HEK293 (cell line): Measurements from ENCODE around the gene OPCML.

Experiments used
- CTCF ChIA-PET: fragments of 350-600 bp; formaldehyde crosslinking; extraction: SDS; loops from one replicate; lab custom pipeline; 2021; ENCODE audit warnings: antibody characterized with exemption; lab: Yijun Ruan, JAX
- POLR2A ChIA-PET: fragments of 300-600 bp; formaldehyde crosslinking; extraction: SDS; loops from one replicate; lab custom pipeline; 2020; ENCODE audit warnings: antibody characterized with exemption, inconsistent platforms; lab: Yijun Ruan, JAX
- H3K27ac ChIP-seq: fragments of 200-500 bp; sonication (Bioruptor generic); 2 replicates; pipeline ENCODE4 v1.5.1; 2014; ENCODE audit warnings: low read depth, low read length, control low read depth, inconsistent platforms; ENCODE audit errors: extremely low read depth
- H3K36me3 ChIP-seq, 2 experiments: fragments of 200-500 bp in 1 of 2; sonication (Bioruptor generic) in 1 of 2; 1 replicate in 1 of 2; 2 replicates in 1 of 2; pipeline ENCODE4 v1.5.1; 2014 to 2017; ENCODE audit warnings: inconsistent platforms in 2 of 2, low read length in 2 of 2; ENCODE audit not compliant: control insufficient read depth in 2 of 2, insufficient read depth in 1 of 2
- H3K4me1 ChIP-seq: fragments of 200-500 bp; sonication (Bioruptor generic); 2 replicates; pipeline ENCODE4 v1.5.1; 2014; ENCODE audit warnings: mild to moderate bottlenecking, low read length, inconsistent platforms; ENCODE audit not compliant: control insufficient read depth, insufficient read depth
- H3K4me3 ChIP-seq: 2 replicates; pipeline ENCODE4 v1.5.1; 2011; ENCODE audit warnings: low read depth, mild to moderate bottlenecking, control low read depth, low read length, moderate library complexity
- H3K9me3 ChIP-seq: fragments of 200-500 bp; sonication (Bioruptor generic); 2 replicates; pipeline ENCODE4 v1.5.1; 2014; ENCODE audit warnings: low read depth, low read length, inconsistent platforms; ENCODE audit not compliant: control insufficient read depth, insufficient read depth
- YY1 ChIP-seq: fragments of 450-650 bp; formaldehyde crosslinking; IDR thresholded peaks from 2 replicates; pipeline ENCODE4 v1.5.1; 2018; ENCODE audit warnings: missing biosample characterization, missing genetic modification characterization
- ZBTB1 ChIP-seq: fragments of 450-650 bp; formaldehyde crosslinking; IDR thresholded peaks from 2 replicates; pipeline ENCODE4 v1.5.1; 2016; ENCODE audit warnings: missing biosample characterization, missing genetic modification characterization
- ZNF10 ChIP-seq: fragments of 450-650 bp; formaldehyde crosslinking; IDR thresholded peaks from 2 replicates; pipeline ENCODE4 v1.5.1; 2017; ENCODE audit warnings: missing biosample characterization, missing genetic modification characterization
- ZNF157 ChIP-seq: fragments of 450-650 bp; formaldehyde crosslinking; IDR thresholded peaks from 2 replicates; pipeline ENCODE4 v1.5.1; 2016; ENCODE audit warnings: missing biosample characterization, missing genetic modification characterization
- ZNF214 ChIP-seq: fragments of 450-650 bp; formaldehyde crosslinking; IDR thresholded peaks from 2 replicates; pipeline ENCODE4 v1.5.1; 2017; ENCODE audit warnings: missing biosample characterization, mild to moderate bottlenecking, missing genetic modification characterization, borderline replicate concordance
- ZNF48 ChIP-seq: fragments of 450-650 bp; formaldehyde crosslinking; IDR thresholded peaks from 2 replicates; pipeline ENCODE4 v1.5.1; 2016; ENCODE audit warnings: missing biosample characterization, missing genetic modification characterization
- ZNF521 ChIP-seq: fragments of 450-650 bp; formaldehyde crosslinking; IDR thresholded peaks from 2 replicates; pipeline ENCODE4 v1.5.1; 2017; ENCODE audit warnings: missing biosample characterization, mild to moderate bottlenecking, missing genetic modification characterization
- ZNF530 ChIP-seq: fragments of 450-650 bp; formaldehyde crosslinking; IDR thresholded peaks from 2 replicates; pipeline ENCODE4 v1.5.1; 2016; ENCODE audit warnings: low read depth, missing biosample characterization, missing genetic modification characterization
- ZNF596 ChIP-seq: fragments of 450-650 bp; IDR thresholded peaks from 2 replicates; pipeline ENCODE4 v1.5.0; 2018; ENCODE audit warnings: missing biosample characterization, mild to moderate bottlenecking, missing genetic modification characterization, moderate library complexity
- ZNF610 ChIP-seq: fragments of 450-650 bp; formaldehyde crosslinking; IDR thresholded peaks from 2 replicates; pipeline ENCODE4 v1.5.1; 2016; ENCODE audit warnings: missing biosample characterization, missing genetic modification characterization, borderline replicate concordance
- ZNF658 ChIP-seq: fragments of 450-650 bp; formaldehyde crosslinking; IDR thresholded peaks from 2 replicates; pipeline ENCODE4; 2016; ENCODE audit warnings: missing biosample characterization, missing genetic modification characterization
- ZNF664 ChIP-seq: fragments of 450-650 bp; formaldehyde crosslinking; IDR thresholded peaks from 2 replicates; pipeline ENCODE4 v1.5.1; 2016; ENCODE audit warnings: missing biosample characterization, missing genetic modification characterization
- ZSCAN30 ChIP-seq: fragments of 450-650 bp; IDR thresholded peaks from 2 replicates; pipeline ENCODE4 v1.5.1; 2018; ENCODE audit warnings: missing biosample characterization, mild to moderate bottlenecking, missing genetic modification characterization, moderate library complexity
- TF ChIP-seq, protein P1 (sequence below): sonication (generic); formaldehyde crosslinking; IDR thresholded peaks from 2 replicates; pipeline ENCODE4 v1.8.1; 2022; ENCODE audit warnings: mild to moderate bottlenecking, moderate library complexity, missing genetic modification reagents
- TF ChIP-seq, protein P2 (sequence below): fragments of 450-650 bp; IDR thresholded peaks from 2 replicates; pipeline ENCODE4 v1.5.1; 2018; ENCODE audit warnings: missing biosample characterization, missing genetic modification characterization
- TF ChIP-seq, protein P3 (sequence below): fragments of 450-650 bp; formaldehyde crosslinking; IDR thresholded peaks from 2 replicates; pipeline ENCODE4 v1.5.1; 2016; ENCODE audit warnings: missing biosample characterization, missing genetic modification characterization
- TF ChIP-seq, protein P4 (sequence below): fragments of 450-650 bp; formaldehyde crosslinking; conservative IDR thresholded peaks from 2 replicates; pipeline ENCODE4 v1.5.1; 2016; ENCODE audit warnings: low read depth, missing biosample characterization, missing genetic modification characterization
- TF ChIP-seq, protein P5 (sequence below): fragments of 450-650 bp; formaldehyde crosslinking; IDR thresholded peaks from 2 replicates; pipeline ENCODE4 v1.5.1; 2016; ENCODE audit warnings: missing biosample characterization, missing genetic modification characterization
- TF ChIP-seq, protein P6 (sequence below): fragments of 450-650 bp; formaldehyde crosslinking; IDR thresholded peaks from 2 replicates; pipeline ENCODE4 v1.5.1; 2016; ENCODE audit warnings: missing biosample characterization, missing genetic modification characterization
- TF ChIP-seq, protein P7 (sequence below): fragments of 450-650 bp; formaldehyde crosslinking; IDR thresholded peaks from 2 replicates; pipeline ENCODE4 v1.5.1; 2016; ENCODE audit warnings: missing biosample characterization, missing genetic modification characterization

OPCML gene

DNA sequence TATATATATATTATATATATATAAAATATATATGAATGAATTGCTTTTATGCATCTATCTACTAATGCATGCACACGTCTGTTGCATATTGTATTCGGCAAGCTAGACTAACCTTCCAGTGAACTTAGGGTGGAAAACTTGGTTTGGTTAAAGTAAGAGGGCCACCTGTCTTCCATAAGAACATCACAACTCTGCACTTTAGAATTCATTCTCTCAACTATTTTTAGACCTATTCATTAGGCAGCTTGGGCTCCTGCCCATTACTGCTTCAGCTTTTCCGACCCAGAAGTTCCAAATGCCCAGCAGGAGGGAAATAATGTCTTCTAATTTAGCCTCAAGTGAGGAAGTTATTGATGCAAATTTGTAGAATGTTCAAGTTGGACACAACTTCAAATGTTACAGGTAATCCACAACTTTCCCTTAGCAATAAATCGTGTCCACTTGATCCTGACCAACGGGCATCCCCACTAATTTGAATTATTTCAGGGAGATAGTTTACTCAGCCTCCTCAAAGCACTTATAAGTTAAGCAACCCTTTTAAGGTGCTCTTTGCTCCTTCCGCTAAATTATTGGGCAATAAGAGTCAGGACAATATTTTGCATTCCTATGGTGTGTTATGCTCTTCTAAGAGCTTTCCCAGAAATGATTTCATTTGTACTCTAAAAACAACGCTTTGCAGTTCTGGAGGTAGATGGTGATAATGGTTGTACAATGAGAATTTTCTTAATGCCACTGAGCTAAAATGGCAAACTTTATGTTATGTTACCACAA lies 132.3 kb downstream of the OPCML start:
- POLR2A ChIA-PET: no interaction called here
- CTCF ChIA-PET: interaction anchor here (0.6 kb wide), 1 partner anchor 70 kb away, joined by 3 read pairs; no protein-coding TSS in a partner anchor
- Histone ChIP-seq H3K36me3 (no peaks in the 10 kb centered on the region), H3K4me3 (no peak overlapping the region), H3K4me1 (no peaks in the 10 kb centered on the region), H3K9me3 (no peaks in the 10 kb centered on the region), H3K27ac (no peak overlapping the region)
- TF ChIP-seq ZNF157 (no peak), ZNF658 (no peak), ZBTB1 (tag by site-specific recombination) (no peak), ZNF596 (tag by site-specific recombination) (no peak), ZNF610 (tag by site-specific recombination) (no peak), ZNF214 (no peak), ZNF530 (no peak), ZNF10 (tag by site-specific recombination) (no peak), YY1 (tag by site-specific recombination) (no peak), ZNF48 (tag by site-specific recombination) (no peak), ZSCAN30 (no peak), ZNF664 (tag by site-specific recombination) (no peak), ZNF521 (tag by site-specific recombination) (no peak)
- TF ChIP-seq, protein P1, sequence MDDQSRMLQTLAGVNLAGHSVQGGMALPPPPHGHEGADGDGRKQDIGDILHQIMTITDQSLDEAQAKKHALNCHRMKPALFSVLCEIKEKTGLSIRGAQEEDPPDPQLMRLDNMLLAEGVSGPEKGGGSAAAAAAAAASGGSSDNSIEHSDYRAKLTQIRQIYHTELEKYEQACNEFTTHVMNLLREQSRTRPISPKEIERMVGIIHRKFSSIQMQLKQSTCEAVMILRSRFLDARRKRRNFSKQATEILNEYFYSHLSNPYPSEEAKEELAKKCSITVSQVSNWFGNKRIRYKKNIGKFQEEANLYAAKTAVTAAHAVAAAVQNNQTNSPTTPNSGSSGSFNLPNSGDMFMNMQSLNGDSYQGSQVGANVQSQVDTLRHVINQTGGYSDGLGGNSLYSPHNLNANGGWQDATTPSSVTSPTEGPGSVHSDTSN (CRISPR knock-in tag): no peak
- TF ChIP-seq, protein P2, sequence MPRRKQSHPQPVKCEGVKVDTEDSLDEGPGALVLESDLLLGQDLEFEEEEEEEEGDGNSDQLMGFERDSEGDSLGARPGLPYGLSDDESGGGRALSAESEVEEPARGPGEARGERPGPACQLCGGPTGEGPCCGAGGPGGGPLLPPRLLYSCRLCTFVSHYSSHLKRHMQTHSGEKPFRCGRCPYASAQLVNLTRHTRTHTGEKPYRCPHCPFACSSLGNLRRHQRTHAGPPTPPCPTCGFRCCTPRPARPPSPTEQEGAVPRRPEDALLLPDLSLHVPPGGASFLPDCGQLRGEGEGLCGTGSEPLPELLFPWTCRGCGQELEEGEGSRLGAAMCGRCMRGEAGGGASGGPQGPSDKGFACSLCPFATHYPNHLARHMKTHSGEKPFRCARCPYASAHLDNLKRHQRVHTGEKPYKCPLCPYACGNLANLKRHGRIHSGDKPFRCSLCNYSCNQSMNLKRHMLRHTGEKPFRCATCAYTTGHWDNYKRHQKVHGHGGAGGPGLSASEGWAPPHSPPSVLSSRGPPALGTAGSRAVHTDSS (tag by site-specific recombination): no peak
- TF ChIP-seq, protein P3, sequence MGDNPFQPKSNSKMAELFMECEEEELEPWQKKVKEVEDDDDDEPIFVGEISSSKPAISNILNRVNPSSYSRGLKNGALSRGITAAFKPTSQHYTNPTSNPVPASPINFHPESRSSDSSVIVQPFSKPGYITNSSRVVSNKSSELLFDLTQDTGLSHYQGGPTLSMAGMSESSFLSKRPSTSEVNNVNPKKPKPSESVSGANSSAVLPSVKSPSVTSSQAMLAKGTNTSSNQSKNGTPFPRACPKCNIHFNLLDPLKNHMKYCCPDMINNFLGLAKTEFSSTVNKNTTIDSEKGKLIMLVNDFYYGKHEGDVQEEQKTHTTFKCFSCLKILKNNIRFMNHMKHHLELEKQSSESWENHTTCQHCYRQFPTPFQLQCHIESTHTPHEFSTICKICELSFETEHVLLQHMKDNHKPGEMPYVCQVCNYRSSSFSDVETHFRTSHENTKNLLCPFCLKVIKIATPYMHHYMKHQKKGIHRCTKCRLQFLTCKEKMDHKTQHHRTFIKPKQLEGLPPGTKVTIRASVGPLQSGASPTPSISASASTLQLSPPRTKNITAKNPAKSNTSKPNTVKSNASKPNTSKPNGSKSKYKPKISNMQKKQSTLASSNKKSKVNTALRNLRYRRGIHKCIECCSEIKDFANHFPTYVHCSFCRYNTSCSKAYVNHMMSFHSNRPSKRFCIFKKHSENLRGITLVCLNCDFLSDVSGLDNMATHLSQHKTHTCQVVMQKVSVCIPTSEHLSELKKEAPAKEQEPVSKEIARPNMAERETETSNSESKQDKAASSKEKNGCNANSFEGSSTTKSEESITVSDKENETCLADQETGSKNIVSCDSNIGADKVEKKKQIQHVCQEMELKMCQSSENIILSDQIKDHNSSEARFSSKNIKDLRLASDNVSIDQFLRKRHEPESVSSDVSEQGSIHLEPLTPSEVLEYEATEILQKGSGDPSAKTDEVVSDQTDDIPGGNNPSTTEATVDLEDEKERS: no peak
- TF ChIP-seq, protein P4, sequence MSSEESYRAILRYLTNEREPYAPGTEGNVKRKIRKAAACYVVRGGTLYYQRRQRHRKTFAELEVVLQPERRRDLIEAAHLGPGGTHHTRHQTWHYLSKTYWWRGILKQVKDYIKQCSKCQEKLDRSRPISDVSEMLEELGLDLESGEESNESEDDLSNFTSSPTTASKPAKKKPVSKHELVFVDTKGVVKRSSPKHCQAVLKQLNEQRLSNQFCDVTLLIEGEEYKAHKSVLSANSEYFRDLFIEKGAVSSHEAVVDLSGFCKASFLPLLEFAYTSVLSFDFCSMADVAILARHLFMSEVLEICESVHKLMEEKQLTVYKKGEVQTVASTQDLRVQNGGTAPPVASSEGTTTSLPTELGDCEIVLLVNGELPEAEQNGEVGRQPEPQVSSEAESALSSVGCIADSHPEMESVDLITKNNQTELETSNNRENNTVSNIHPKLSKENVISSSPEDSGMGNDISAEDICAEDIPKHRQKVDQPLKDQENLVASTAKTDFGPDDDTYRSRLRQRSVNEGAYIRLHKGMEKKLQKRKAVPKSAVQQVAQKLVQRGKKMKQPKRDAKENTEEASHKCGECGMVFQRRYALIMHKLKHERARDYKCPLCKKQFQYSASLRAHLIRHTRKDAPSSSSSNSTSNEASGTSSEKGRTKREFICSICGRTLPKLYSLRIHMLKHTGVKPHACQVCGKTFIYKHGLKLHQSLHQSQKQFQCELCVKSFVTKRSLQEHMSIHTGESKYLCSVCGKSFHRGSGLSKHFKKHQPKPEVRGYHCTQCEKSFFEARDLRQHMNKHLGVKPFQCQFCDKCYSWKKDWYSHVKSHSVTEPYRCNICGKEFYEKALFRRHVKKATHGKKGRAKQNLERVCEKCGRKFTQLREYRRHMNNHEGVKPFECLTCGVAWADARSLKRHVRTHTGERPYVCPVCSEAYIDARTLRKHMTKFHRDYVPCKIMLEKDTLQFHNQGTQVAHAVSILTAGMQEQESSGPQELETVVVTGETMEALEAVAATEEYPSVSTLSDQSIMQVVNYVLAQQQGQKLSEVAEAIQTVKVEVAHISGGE (tag by site-specific recombination): no peak
- TF ChIP-seq, protein P5, sequence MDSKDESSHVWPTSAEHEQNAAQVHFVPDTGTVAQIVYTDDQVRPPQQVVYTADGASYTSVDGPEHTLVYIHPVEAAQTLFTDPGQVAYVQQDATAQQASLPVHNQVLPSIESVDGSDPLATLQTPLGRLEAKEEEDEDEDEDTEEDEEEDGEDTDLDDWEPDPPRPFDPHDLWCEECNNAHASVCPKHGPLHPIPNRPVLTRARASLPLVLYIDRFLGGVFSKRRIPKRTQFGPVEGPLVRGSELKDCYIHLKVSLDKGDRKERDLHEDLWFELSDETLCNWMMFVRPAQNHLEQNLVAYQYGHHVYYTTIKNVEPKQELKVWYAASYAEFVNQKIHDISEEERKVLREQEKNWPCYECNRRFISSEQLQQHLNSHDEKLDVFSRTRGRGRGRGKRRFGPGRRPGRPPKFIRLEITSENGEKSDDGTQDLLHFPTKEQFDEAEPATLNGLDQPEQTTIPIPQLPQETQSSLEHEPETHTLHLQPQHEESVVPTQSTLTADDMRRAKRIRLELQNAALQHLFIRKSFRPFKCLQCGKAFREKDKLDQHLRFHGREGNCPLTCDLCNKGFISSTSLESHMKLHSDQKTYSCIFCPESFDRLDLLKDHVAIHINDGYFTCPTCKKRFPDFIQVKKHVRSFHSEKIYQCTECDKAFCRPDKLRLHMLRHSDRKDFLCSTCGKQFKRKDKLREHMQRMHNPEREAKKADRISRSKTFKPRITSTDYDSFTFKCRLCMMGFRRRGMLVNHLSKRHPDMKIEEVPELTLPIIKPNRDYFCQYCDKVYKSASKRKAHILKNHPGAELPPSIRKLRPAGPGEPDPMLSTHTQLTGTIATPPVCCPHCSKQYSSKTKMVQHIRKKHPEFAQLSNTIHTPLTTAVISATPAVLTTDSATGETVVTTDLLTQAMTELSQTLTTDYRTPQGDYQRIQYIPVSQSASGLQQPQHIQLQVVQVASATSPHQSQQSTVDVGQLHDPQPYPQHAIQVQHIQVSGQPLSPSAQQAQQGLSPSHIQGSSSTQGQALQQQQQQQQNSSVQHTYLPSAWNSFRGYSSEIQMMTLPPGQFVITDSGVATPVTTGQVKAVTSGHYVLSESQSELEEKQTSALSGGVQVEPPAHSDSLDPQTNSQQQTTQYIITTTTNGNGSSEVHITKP (tag by site-specific recombination): no peak
- TF ChIP-seq, protein P6, sequence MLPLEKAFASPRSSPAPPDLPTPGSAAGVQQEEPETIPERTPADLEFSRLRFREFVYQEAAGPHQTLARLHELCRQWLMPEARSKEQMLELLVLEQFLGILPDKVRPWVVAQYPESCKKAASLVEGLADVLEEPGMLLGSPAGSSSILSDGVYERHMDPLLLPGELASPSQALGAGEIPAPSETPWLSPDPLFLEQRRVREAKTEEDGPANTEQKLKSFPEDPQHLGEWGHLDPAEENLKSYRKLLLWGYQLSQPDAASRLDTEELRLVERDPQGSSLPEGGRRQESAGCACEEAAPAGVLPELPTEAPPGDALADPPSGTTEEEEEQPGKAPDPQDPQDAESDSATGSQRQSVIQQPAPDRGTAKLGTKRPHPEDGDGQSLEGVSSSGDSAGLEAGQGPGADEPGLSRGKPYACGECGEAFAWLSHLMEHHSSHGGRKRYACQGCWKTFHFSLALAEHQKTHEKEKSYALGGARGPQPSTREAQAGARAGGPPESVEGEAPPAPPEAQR (tag by site-specific recombination): no peak
- TF ChIP-seq, protein P7, sequence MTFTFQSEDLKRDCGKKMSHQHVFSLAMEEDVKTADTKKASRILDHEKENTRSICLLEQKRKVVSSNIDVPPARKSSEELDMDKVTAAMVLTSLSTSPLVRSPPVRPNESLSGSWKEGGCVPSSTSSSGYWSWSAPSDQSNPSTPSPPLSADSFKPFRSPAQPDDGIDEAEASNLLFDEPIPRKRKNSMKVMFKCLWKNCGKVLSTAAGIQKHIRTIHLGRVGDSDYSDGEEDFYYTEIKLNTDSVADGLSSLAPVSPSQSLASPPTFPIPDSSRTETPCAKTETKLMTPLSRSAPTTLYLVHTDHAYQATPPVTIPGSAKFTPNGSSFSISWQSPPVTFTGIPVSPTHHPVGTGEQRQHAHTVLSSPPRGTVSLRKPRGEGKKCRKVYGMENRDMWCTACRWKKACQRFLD (tag by site-specific recombination): no peak
